T-helper 17 cell (primary cell): ENCODE results near the gene FOXG1. TPM values are rescaled to one million over a fixed set of nuclear protein-coding genes. Genes with fewer than 3 reads are reported as not detected.
A peak's percentile ranks its signal among the peaks of the same experiment; 100 is the strongest.

Experiments used
- ATAC-seq: fragments of 150-1000 bp; cut with Tn5 transposase; 2 replicates; pipeline ENCODE4 v1.10.0; 2021; ENCODE audit warnings: mild to moderate bottlenecking, moderate library complexity
- DNase-seq, 3 donors: peaks; one replicate each; pipeline versions ENCODE4 v3.0.0 to v3.0.0-alpha.2; 2020 to 2021
- H3K9me3 ChIP-seq: one replicate; pipeline ENCODE4 v1.7.0; 2013; ENCODE audit warnings: low read length, mild to moderate bottlenecking; ENCODE audit not compliant: control insufficient read depth, poor library complexity, severe bottlenecking
- H3K27ac Mint-ChIP-seq: one replicate; pipeline ENCODE4 v1.8.0; 2022; ENCODE audit warnings: mild to moderate bottlenecking, moderate library complexity, mixed read lengths
- H3K27me3 Mint-ChIP-seq: one replicate; pipeline ENCODE4 v1.8.0; 2022; ENCODE audit warnings: mixed read lengths
- H3K36me3 Mint-ChIP-seq: one replicate; pipeline ENCODE4 v1.8.0; 2022; ENCODE audit warnings: low read depth, mixed read lengths
- H3K4me1 Mint-ChIP-seq: one replicate; pipeline ENCODE4 v1.8.0; 2022; ENCODE audit warnings: mild to moderate bottlenecking, mixed read lengths
- H3K4me3 Mint-ChIP-seq: one replicate; pipeline ENCODE4 v1.8.0; 2022; ENCODE audit warnings: mild to moderate bottlenecking, moderate library complexity, mixed read lengths
- total RNA-seq, 4 donors: library from RNA in 2 of 4; stranded (reverse) in 2 of 4; gene quantifications; one replicate each; pipeline ENCODE4 v1.2.3 and lab custom pipeline; 2022 to 2026

The FOXG1 gene
- total RNA-seq (not detected), total RNA-seq (lab: John Stamatoyannopoulos, UW) (0 to 0.23 reads per million in 2 donors)

DNA sequence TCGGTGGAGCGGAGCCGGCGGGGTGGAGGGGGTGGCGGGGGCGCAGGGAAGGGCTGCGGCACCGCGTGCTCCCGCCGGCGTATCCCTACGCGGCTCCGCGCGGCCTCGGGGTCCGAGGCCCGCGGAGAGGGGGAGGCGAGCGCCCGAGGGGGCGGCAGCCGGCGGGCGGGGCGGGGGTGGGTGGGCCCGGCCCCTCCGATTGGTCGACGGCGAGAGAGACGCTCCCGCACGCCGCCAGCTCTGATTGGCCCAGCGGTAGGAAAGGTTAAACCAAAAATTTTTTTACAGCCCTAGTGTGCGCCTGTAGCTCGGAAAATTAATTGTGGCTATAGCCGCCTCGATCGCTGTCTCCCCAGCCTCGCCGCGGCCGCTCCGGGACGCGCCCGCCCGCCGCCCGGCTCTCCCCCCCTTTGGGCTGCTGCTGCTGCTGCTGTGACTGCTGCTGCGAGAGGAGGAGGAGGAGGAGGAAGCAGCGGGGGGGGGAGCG is at the start of gene FOXG1:
Gene FOXG1, plus strand, starts transcription at position 319 of the 487 bp plus-strand sequence. CDS start 493 bp downstream, outside the sequence.
- H3K9me3 ChIP-seq, result no peaks in the 10 kb centered on the region
- Mint-ChIP-seq H3K27ac (no peak within 1 kb of the TSS), H3K27me3 (peaks cover 42% of the 10 kb centered on the region), H3K36me3 (peaks cover 7% of the 10 kb centered on the region), H3K4me1 (peaks cover 5% of the 10 kb centered on the region), H3K4me3 (peak within 1 kb of the TSS; percentile 53)
- DNase-seq, result no peak
- ATAC-seq, result no peak

DNA sequence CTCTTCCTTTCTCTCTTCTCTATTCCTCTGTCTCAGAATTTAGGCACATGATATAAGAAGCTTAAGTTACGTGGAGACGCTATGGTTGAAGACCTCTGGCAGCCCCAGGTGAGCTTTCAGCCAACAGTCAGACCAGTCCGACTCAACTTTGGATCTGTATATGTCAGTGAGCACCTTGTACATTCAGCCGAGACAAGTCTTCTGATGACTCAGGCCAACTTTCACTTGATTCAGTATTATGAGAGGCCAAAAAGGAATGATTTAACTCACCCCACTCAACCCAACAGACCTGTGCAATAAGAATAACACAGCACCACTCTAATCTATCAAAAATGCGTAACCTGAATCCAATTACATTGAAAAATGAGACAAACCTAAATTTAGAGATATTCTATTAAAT is 47.5 kb upstream of the FOXG1 start:
- no peaks in the 10 kb centered on the region for H3K27me3 Mint-ChIP-seq
- H3K27ac Mint-ChIP-seq, result no peak overlapping the region
- no peak for ATAC-seq

DNA sequence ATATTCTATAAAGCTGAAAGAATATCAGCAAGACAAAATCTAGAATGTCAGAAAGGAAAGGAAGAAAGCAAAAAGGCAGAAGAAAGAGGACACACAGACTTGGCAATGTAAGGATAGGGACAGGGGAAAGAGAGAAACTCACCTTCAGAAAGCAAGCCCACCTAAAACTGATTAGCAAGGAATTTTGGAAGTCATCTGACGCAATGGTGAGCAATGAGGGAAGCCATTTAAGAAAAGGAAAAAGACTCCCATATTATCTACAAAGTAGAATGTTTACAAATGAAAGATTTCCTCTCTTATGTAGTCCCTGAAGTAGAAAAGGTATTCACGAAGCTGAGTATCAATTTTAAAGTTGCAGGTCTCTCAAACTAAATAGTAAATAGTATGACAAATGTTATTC is 35.2 kb upstream of the FOXG1 start:
- Mint-ChIP-seq H3K36me3 (no peaks in the 10 kb centered on the region), H3K4me1 (no peaks in the 10 kb centered on the region), H3K27ac (no peak overlapping the region), H3K27me3 (no peaks in the 10 kb centered on the region), H3K4me3 (no peak overlapping the region)
- ATAC-seq (no peak), DNase-seq (no peak)
- H3K9me3 ChIP-seq, result no peaks in the 10 kb centered on the region

More for the DNA sequence above, 47.5 kb upstream of the FOXG1 start:
- no peaks in the 10 kb centered on the region for H3K9me3 ChIP-seq
- no peak overlapping the region for H3K4me3 Mint-ChIP-seq
- DNase-seq, result no peak
- H3K36me3 Mint-ChIP-seq, result no peaks in the 10 kb centered on the region
- no peaks in the 10 kb centered on the region for H3K4me1 Mint-ChIP-seq

DNA sequence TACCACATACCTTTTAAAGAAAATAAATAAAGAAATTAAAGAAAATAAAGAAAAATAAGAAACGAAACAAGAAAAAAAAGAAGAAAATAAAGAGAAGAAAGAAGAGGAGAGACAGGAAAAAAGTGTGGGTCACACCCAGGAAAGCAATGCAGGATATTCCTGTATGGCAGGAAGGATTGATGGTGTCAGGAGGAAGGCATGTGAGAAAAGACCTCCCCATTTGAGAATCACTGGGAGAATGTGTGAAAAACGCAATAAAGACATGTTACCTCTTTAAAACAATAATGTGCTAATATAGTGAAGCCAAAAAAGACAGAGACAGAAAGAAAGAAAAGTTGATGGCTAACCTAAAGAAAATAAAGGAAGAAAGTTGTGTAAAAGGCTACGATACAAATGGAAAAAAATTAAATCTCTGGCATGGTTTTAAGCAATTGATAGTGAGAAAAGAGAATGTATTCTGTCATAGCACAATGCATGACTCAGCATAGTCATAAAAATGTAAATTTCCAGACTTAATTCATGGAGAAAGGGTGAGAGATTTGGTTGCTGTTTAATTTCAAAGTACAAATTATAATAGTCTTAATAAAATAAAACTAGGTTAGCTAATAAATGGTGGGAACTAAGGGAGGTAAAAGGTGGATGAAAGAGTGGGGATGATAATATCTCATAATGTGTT is 24.3 kb upstream of the FOXG1 start:
- ATAC-seq (no peak), DNase-seq (no peak)
- Mint-ChIP-seq H3K4me1 (no peaks in the 10 kb centered on the region), H3K27me3 (no peaks in the 10 kb centered on the region), H3K36me3 (no peaks in the 10 kb centered on the region), H3K27ac (no peak overlapping the region), H3K4me3 (no peak overlapping the region)
- H3K9me3 ChIP-seq, result no peaks in the 10 kb centered on the region

DNA sequence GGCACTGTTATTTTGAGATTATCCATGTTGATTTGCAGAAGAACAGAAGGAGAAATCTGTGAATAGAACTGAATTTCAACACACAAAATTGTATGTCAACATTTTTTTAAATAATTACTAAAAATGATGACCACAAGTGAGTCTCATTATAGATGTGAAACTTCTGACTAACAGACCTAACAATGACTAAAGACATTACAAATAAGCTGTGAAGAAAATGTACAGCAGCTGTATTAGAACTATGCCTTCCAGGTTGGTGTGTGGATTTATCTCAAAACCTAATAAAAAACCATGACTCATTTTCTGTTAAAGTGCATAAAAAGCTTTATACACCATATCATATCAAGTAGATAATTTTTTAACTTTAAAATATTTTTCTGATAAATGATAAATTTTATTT is 22.5 kb upstream of the FOXG1 start:
- Mint-ChIP-seq H3K27me3 (no peaks in the 10 kb centered on the region), H3K4me1 (no peaks in the 10 kb centered on the region), H3K27ac (no peak overlapping the region), H3K36me3 (no peaks in the 10 kb centered on the region), H3K4me3 (no peak overlapping the region)
- no peak for ATAC-seq
- no peak for DNase-seq
- no peaks in the 10 kb centered on the region for H3K9me3 ChIP-seq

DNA sequence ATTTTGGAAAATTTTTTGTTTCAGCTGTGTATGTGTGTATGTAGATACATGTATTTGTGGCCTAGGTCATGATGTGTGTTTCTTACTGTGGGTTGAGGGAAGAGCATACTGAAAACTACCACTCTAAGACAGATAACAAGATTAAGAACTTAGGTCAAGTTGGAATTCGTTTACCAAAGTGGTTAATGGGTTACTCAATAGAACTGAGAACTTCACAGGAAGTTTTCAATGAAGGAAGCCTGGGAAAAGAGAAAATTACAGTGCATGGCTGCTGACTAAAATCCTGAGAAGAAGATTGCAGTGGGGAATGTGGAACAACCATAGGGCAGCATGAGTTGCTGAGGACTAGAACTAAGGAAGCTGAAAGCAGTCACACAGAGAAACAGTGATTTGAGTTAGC is 21.4 kb upstream of the FOXG1 start:
- Mint-ChIP-seq H3K27ac (no peak overlapping the region), H3K4me1 (no peaks in the 10 kb centered on the region), H3K4me3 (no peak overlapping the region), H3K36me3 (no peaks in the 10 kb centered on the region), H3K27me3 (no peaks in the 10 kb centered on the region)
- DNase-seq, result no peak
- no peaks in the 10 kb centered on the region for H3K9me3 ChIP-seq
- ATAC-seq, result no peak

DNA sequence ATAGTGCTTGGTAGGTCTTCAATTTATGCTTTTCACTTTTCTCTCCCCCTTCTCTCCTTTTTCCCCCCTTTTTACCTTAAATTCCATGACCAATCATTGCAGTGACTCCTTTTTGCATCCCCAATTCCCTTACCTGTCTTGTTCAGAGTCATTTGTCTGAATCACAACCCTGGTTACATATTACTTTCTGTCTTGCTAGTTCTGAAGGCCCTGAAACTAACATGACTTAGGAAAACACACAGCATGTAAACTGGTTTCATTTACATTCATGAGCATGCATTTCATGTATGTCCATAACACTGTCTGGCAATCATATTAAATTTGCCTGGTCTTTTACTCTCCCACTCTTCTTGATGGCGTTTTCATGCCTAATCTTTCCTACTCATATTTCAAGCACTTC is 20.3 kb upstream of the FOXG1 start:
- no peaks in the 10 kb centered on the region for H3K9me3 ChIP-seq
- ATAC-seq, result no peak
- no peak overlapping the region for H3K4me3 Mint-ChIP-seq
- no peak overlapping the region for H3K27ac Mint-ChIP-seq
- no peak for DNase-seq
- H3K36me3 Mint-ChIP-seq, result no peaks in the 10 kb centered on the region
- H3K27me3 Mint-ChIP-seq, result no peaks in the 10 kb centered on the region
- no peaks in the 10 kb centered on the region for H3K4me1 Mint-ChIP-seq

DNA sequence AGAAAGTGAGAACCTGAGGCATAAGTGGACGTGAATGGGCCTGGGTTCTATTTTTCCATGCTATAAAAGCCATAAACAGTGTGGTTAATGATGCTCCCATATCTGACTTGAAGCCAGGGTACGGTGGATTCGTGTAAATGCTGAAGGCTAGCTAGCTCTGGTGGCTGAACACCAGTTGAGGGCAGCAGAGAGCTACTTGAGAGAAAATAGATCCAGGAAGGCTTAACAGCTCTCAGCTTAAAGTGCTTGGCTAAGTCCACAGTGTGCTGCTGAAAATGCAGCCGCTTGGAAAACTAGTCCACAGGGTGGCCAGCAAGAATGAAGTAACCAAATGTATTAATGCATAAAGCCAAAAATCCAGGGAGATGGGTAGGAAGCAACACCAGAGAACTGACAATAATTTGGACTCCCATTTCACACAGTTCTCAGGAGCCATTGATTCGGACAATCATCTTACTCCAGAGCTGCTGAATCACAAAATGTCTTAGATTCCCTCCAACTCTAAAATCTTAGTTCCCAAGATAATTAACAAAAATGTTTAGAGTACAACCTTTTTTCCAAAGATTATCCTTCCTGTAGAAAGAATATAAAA is 15.0 kb upstream of the FOXG1 start:
- H3K4me1 Mint-ChIP-seq, result no peaks in the 10 kb centered on the region
- no peak overlapping the region for H3K4me3 Mint-ChIP-seq
- no peak for ATAC-seq
- no peaks in the 10 kb centered on the region for H3K9me3 ChIP-seq
- H3K27ac Mint-ChIP-seq, result no peak overlapping the region
- no peak for DNase-seq
- peaks cover 3% of the 10 kb centered on the region for H3K36me3 Mint-ChIP-seq
- peaks cover 21% of the 10 kb centered on the region for H3K27me3 Mint-ChIP-seq

DNA sequence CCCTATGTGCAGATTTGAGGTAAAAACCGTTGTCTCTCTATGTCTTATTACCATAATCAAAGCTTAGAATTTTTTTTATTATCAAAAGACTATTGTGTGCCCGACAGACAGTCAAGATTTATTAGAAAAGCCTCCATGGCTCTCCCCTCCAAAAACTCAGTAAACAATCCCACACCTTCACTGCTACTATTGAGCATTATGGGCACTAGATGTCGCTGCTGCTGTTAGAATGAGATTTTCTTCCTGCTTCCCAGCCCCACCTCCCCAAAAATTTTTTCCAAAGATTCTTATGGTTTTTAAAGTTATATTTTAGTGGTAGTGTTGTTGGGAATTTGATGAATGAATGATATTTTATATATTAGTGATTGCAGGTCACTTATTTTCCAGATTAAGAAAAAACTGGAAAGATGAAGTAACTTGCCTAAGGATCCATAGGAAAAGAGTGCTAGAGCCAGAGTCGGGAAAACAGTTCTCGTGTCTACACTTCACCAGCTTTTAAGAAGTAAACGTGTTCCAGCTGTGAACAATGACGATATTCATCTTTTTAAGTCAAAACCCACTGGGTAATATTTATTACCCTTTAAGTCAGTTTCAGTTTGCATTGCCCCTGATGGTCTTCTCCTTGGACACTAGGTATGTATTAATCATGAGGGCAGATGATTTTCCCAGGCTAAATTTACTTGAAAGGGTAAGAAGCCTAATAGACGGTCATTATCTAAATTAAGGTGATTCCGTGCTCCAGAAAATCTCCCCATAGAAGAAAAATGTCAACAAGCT is 12.2 kb upstream of the FOXG1 start:
- peaks cover 3% of the 10 kb centered on the region for H3K36me3 Mint-ChIP-seq

DNA sequence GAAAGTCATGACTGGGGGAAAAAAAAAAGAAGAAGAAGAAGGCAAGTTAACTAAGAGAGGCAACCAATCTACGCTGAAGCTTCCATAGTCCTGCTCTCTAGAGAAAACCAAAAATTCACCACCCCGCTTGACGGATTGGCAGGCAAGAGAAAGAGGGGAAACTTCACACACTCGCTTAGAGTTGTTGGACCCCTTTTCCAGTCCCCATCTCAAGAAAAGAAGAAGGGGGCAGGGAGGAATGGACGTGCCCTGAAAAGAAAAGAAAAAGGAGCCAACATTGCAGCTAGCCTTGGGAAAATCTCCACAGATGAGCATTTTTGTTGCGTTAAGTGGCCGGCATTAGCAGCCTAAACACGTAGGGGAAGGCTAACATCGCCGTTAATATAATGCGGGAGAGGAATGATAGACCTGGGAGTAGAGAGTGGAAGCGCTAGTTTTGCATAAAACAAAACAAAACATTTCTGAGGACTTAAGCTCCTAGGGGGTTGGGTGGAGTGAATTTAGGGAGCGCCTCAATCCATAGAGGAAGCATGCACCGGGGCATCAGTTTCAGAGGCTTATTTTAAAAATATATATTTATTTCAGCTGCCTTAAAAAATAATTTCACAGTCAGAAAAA is 11.3 kb upstream of the FOXG1 start:
- Mint-ChIP-seq H3K27me3 (peaks cover 54% of the 10 kb centered on the region), H3K4me3 (no peak overlapping the region), H3K36me3 (peaks cover 3% of the 10 kb centered on the region)

More for the DNA sequence above, 12.2 kb upstream of the FOXG1 start:
- Mint-ChIP-seq H3K4me3 (no peak overlapping the region), H3K4me1 (no peaks in the 10 kb centered on the region), H3K27me3 (peaks cover 46% of the 10 kb centered on the region), H3K27ac (no peak overlapping the region)
- H3K9me3 ChIP-seq, result no peaks in the 10 kb centered on the region
- DNase-seq (no peak), ATAC-seq (no peak)

DNA sequence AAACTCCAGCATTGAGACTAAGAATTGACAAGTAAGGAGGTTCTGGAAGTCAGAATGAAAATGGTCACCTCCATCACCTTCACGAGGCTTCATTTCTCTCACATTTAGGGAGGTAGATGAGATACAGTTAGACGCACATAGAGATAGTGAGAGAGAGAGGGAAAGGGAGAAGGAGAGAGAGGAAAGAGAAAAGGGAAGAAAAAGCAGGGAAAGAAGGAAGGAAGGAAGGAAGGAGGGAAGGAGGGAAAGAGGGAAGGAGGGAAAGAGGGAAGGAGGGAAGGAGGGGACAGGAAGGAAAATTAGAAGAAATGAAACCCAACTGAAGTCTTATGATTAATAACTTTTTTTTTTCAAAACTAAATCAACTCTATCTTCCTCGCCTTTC is 10.7 kb upstream of the FOXG1 start:
- H3K9me3 ChIP-seq, result no peaks in the 10 kb centered on the region
- Mint-ChIP-seq H3K4me3 (no peak overlapping the region), H3K36me3 (peaks cover 3% of the 10 kb centered on the region), H3K27ac (no peak overlapping the region), H3K4me1 (no peaks in the 10 kb centered on the region), H3K27me3 (peaks cover 55% of the 10 kb centered on the region)
- ATAC-seq, result no peak
- DNase-seq, result no peak

More for the DNA sequence above, 11.3 kb upstream of the FOXG1 start:
- Mint-ChIP-seq H3K4me1 (no peaks in the 10 kb centered on the region), H3K27ac (no peak overlapping the region)
- H3K9me3 ChIP-seq, result no peaks in the 10 kb centered on the region
- no peak for DNase-seq
- ATAC-seq, result no peak

DNA sequence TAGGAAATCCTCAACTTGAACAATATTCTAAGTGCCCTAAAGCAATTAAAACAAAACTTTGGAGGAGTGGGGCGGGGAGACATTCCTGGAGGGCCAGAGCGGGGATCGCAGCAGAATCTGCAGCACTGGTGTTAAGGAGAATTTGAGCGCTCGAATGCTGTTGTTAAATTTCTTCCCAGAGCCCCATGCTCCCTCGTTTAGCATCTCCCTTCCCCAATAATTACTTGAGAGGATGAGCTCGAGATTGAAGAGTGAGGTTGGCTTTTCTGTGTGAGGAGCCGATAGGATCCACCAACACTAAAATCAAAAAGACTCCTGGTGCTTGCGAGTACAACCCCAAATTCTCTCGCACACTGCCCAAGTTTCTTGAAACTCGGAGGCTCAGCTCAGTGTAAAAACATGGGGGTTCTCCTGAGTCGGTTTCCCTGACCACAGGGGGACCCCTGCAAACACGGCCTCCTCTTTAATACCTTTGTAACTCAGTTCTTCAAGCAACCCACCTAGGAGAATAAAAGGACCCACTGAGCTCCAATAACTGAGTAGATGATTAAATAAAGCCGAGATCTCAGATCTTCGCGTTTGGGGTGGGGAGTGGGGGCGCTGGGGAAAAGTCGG is 10.2 kb upstream of the FOXG1 start:
- no peaks in the 10 kb centered on the region for H3K9me3 ChIP-seq
- H3K4me1 Mint-ChIP-seq, result no peaks in the 10 kb centered on the region
- H3K36me3 Mint-ChIP-seq, result peaks cover 3% of the 10 kb centered on the region
- H3K27ac Mint-ChIP-seq, result no peak overlapping the region
- no peak overlapping the region for H3K4me3 Mint-ChIP-seq
- DNase-seq (no peak), ATAC-seq (no peak)
- H3K27me3 Mint-ChIP-seq, result peaks cover 60% of the 10 kb centered on the region
